Activated naive CD4-positive, alpha-beta T cell treated with anti-CD3 and anti-CD28 coated beads, Interleukin-2, amount 50 U/mL, for 16 hours (primary cell): ENCODE measurements around the gene OR4D11.
"Not testable (repeated sequence)": the region's sequence is repeated elsewhere in the genome, so short reads cannot be mapped to it uniquely, and the experiment has no call there.

Source experiments
- DNase-seq: peaks from one replicate; pipeline ENCODE4 v3.0.0-alpha.2; 2020

Gene OR4D11

DNA sequence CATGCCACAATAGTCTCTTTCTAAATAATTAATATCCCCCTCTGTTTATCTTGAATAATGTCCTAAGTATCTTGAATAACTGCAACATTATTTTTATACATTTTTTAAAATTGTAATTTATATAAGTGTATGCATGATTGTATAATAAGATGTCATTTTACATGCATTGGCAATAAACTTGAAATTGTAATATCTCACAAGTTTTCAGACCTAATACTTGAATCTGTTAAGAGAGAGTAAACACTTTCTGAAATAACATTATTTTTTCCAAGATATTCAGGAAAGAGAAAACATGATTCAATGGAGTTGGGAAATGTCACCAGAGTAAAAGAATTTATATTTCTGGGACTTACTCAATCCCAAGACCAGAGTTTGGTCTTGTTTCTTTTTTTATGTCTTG lies at the start of gene OR4D11:
Gene OR4D11 (plus strand): TSS at position 301 of the 400 bp plus-strand sequence. CDS start 0 bp downstream, at position 301.
- DNase-seq = no peak

DNA sequence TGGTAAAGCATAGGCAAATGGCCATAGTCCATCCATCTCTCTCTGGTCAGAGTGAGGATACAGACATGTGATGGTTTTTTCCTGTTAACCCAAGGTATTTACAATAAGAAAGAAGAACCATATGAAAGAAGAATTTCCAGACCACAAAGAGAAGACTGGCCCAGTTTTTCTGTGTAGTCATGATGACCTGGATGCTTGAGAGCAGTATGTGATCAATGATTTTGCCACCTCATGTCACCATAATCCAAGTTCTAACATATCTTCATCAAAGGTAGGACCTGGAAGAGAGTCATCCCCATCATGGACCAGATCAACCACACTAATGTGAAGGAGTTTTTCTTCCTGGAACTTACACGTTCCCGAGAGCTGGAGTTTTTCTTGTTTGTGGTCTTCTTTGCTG lies 46.7 kb upstream of the OR4D11 start, which contains the start of gene OR4D6:
Gene OR4D6 (plus strand): TSS at position 301 of the 400 bp plus-strand sequence. CDS start 0 bp downstream, at position 301.
- DNase-seq = no peak

DNA sequence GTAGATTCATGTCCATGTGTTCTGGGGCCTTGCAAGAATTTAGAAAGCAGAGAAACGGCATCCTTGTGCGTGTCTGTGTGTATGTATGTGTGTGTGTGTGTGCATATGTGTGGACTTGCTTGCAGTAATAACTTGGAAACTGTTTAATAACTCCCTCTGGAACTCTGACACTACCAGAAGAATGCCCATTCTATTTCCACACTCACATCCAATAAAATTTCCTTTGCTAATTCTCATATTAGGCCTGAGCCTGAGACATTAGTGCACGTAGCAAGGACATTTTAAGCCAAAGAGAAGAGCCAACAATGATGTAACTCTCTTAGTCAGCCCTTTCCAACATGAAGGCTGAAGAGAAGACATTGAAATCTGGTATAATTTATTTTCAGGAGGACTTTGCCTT lies 43.5 kb upstream of the OR4D11 start:
- no peak for DNase-seq

DNA sequence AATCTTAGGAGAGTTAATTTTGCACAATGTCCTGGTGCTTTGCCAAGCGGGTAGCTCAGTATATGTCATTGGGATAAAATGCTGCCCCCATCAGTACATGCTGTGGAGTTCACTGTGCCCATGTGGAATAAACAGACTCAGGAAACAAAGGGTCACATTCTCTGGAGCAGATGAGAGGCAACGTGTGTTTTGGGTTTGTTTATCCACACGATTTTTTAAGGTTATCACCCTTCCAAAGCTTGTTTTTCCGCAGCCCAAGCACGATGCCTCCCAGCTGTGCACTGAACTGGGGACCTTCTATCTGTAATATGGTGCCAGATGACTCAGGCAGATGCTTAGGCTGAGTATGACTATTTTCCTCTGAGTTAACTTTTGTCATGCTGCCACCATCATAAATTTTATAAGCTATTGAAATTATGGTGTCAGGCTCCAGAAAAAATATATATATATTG lies 40.2 kb upstream of the OR4D11 start:
- DNase-seq = no peak

DNA sequence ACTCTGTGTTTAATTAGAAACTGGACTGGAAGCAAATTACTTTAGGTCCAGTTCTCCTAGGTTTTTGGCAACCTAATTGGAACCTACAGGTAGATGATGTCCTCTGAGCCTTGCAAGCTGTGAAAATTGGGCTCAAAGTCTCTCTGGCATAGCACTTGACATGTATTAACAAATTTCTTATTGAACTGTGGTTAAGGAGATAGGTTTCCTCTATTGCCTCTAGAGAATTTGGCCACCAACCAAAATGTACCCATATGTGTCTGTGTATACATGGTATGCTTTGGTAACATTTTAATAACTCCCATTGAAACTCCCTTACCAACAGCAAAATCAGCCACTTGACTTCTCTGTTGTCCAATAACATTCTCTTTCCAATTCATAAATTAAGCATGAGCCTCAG lies 30.4 kb upstream of the OR4D11 start, which contains the start of gene OR4D10:
Gene OR4D10 (plus strand): TSS at position 301 of the 400 bp plus-strand sequence. CDS start 4,115 bp downstream, outside the sequence.
- DNase-seq = no peak

DNA sequence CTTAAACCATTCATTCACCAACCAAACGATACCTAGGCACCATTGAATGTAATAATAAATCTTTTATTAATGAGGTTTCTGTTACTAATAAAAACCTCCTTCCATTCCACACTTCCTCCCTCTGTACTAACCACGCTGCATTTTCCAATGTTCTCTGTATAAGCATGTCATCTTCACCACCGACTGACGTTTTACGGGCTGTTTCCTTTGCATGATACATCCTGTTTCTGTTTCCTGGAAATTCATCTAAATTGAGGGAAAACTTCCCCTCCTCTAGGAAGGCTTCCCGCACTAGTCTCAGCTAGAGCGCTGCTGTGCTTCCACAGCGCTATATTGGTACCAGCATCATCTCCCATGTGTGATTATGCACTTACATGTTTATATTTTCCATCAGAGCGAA lies 28.2 kb upstream of the OR4D11 start:
- no peak for DNase-seq

DNA sequence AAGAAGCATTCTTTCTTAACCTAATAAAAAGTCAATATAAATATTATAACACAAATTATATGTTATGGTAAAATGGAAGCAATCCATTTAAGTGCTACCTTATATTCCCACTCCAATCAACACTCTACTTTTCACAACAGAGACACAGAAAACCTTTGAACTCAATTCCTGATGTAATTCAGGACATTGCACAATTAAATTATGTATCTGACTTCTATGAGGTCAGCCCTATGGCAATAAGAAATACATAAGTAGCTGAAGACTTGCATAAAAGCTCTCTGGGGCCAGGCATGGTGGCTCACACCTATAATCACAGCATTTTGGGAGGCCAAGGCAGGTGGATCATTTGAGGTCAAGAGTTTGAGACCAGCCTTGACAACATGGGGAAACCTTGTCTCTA lies 23.5 kb upstream of the OR4D11 start:
- DNase-seq = no peak

DNA sequence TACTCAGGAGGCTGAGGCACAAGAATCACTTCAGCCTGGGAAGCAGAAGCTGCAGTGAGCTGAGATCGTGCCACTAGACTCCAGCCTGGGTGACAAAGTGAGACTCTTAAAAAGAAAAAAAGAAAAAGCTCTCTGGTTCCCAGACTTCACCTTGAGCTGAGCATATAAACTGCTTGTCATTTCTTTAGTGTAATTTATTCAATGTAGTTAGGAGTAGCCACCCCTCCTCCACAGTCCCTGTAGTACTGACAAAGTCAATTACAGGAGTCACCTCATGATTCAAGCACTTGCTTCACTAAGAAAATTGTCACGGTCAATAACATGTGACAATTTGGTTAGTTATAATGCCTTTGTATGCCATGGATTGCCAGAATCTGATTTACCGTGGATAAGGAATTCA lies 23.0 kb upstream of the OR4D11 start:
- no peak for DNase-seq

DNA sequence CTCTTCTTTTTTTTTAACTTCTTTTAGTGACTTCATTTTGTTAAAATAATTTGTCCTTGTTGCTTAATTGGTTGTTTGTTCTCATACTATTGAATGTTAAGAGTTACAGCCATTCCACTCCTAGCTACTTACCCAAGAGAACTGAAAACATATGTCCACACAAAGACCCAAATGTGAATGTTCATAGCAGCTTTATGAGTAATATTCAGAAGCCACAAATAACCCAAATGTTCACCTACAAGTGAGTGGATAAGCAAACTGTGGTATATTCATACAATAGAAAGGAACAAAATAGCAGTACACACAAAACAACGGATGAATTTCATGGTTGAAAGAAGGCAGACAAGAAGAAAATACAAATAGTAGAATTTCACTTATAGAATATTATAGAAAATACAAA lies 1.4 kb upstream of the OR4D11 start:
- no peak for DNase-seq

DNA sequence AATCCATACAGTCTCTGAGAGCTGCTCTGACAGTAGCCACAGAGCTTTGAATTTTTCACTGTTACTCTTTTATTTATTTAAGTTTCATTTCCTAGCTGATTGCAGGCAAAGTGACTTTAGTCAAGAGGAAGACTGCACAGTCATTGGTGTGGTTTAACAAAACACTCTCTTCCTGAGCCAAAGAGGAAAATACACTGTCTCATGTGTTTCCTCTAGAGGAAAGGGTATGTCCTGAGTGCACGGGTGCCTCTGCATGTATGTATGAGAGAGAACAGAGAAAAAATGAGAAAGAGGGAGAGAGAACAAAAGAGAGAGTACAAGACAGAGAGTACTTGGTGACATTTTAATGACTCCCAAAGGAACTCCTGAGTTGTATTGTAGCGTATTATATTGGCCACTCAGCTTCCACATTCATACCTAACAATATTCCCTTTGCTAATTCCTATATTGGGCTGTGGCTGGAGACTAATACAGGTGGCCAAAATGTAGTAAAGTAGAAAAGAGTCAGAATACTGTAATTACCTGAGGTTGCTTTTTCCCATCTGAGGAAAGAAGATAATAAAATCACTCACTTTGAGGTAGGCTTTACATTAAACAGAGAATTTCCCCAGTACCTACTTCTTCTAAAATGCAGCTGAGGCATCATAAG lies 7.7 kb downstream of the OR4D11 start, which contains the start of gene OR4D9:
Gene OR4D9 (plus strand): TSS at position 599 of the 649 bp plus-strand sequence. CDS start 3,374 bp downstream, outside the sequence.
- DNase-seq = no peak

DNA sequence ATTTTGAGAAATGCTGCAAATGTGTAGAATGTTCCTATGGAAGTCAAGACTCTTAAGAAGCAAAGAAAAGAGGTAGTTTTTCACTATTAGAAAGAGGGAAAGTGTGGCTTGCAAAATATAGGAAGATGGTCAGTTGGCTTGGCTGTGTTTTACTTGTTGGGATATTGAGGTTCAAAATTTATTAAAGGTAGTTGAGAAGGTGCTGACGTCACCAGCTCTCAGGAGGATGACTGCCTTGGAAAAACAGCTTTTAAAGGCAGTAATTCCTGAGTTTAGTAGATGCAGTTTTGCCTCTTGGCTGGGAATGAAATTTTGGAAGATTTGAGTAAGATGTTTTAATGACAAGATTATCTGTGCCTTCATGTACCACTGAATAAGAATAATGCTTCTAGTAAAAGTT lies 8.3 kb downstream of the OR4D11 start:
- no peak for DNase-seq

DNA sequence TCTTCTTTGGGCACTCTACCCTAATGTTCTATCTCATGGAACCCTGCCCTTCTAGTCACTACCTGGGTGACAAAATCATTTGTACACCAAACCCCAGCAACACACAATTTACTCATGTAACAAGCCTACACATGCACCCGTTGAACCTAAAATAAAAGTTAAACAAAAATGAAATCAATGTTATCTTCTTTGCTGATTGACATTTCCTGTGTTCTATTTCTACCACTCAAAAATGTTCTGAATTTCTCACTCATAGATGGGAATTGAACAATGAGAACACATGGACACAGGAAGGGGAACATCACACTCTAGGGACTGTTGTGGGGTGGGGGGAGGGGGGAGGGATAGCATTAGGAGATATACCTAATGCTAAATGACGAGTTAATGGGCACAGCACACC lies 16.8 kb downstream of the OR4D11 start:
- DNase-seq = not testable (repeated sequence)

DNA sequence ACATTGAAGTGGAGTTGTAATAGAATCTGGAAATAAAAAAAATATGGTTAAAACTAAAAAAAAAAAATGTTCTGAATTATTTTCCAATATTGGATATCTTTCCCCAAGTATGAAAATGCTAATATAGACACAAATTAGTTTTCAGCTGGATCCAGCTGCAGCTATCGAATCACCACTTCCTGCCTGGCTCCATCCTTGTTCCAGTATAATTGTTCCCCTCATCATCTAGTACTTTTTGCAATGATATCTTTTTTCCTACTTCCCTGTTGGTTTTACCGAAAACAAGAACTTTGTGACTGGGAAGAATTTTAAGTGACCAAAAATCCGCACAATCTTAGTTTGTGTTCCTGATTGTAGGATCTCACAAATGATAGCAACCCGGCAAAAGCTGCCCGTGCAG lies 17.4 kb downstream of the OR4D11 start:
- DNase-seq = no peak

DNA sequence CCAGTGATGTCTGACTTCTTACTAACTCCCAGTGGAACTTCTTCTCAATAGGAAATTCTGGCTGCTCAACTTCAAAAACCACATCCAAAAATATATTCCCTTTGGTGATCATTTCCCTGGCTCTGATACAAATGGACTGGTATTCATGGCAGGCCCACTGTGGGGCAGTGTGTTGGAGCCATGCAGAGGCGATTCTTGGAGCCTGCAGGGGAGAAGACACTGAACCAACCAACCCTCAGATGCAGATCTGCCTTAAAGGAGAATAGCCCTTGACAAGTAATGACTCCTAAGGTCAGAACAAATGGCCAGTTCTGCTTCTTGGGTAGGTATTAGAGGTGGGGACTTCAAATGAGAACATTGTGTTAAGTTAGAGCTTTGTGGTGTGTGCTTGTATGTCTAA lies 20.2 kb downstream of the OR4D11 start:
- DNase-seq = no peak

DNA sequence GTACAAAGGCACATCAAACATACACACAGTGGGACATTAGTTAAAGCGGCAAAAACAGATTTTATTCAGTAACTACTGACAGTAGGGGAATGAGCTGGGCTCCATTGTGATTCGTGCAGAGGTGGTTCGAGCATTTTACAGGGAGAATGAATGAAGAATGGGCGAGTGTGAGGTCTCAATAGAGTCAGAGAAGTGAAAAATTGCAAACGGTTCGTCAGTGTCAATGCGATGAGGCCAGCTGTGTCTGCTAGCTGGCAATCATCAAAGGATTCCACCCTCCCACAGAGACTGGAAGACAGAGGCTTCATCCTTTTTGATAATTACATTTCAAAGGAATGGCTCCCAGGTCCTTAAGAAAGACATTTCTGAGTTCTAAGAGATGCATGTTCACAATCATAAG lies 25.3 kb downstream of the OR4D11 start:
- no peak for DNase-seq

DNA sequence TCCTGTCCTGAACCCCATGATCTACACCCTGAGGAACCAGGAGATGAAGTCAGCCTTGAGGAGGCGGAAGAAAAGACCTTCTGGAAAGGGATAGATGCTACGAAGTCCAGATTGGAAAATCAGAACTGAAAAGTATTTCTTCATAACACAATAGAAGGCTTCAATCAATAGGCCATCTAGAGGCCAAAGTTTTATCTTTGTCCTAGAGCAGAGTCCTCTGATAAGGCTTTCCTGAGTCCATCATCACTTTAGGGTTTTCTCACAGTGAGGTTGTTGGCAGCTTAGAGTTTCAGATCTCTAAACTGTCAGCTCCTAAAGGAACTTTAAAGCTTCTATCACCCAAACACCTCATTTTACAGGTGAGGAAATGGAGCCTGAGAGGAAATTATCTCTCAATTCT lies 29.2 kb downstream of the OR4D11 start:
- DNase-seq = no peak

DNA sequence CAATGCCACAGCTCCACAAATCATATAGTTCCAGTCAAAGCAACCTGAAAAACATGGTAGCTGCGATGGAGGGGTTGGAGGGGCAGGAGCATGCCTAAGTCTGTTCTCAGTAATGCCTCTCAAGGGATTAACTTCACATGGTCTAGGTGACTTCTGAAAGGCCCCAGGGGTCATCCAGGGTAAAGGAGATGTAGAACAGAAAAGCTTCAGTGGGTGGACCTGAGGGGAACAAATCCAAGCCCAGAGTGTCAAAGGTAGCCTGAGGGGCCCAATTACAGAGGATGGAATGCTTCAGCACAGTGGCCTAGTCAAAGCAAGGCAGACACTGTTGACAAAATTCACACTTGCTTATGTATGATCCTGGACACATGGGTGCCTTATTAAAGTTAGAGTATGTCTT lies 31.3 kb downstream of the OR4D11 start:
- DNase-seq = no peak

DNA sequence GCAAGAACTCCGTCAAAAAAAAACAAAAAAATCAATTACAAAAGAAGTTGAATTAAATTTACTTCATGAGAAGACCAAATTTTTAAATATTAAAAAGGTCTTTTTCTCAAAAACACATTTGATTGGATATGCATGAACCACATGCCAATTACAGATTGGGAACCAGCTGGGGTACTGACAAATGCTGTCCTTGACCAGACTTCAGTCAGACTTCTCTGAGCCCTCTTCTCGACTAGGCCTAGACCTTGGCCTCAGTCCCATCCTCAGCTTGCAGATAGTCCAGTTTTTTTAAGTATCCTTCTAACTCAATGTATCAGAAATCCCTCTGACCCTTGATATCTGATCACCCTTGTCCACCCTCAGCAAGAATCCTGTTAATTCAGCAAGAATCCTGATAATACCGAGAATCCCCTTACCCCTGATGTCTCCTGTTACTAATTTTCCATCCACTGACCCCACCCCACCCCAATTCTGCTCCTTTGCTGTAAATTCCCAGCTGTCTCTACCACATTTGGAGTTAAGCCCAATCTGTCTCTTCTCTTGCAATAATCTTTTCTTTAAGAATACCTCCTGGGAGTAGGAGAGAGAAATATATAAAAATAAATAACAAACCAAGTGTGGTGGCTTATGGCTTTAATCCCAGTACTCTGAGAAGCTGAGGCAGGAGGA lies 38.9 kb downstream of the OR4D11 start:
- no peak for DNase-seq

DNA sequence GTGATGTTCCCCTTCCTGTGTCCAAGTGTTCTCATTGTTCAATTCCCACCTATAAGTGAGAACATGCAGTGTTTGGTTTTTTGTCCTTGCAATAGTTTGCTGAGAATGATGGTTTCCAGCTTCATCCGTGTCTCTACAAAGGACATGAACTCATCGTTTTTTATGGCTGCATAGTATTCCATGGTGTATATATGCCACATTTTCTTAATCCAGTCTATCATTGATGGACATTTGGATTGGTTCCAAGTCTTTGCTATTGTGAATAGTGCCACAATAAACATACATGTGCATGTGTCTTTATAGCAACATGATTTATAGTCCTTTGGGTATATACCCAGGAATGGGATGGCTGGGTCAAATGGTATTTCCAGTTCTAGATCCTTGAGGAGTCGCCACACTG lies 40.3 kb downstream of the OR4D11 start:
- DNase-seq = not testable (repeated sequence)

DNA sequence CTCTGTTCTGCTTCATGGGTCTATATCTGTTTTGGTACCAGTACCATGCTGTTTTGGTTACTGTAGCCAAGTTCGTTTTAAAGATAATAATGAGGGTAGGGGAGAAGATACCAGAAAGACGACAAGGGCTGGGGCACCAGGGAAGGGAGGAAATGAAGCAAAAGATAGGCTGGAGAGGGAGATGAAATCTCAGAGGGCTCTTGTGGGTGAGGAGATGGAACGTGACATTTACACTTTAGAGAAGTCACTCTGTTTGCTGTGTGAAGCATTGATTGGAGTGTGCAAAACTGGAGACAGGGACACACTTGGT lies 41.4 kb downstream of the OR4D11 start:
- DNase-seq = no peak

DNA sequence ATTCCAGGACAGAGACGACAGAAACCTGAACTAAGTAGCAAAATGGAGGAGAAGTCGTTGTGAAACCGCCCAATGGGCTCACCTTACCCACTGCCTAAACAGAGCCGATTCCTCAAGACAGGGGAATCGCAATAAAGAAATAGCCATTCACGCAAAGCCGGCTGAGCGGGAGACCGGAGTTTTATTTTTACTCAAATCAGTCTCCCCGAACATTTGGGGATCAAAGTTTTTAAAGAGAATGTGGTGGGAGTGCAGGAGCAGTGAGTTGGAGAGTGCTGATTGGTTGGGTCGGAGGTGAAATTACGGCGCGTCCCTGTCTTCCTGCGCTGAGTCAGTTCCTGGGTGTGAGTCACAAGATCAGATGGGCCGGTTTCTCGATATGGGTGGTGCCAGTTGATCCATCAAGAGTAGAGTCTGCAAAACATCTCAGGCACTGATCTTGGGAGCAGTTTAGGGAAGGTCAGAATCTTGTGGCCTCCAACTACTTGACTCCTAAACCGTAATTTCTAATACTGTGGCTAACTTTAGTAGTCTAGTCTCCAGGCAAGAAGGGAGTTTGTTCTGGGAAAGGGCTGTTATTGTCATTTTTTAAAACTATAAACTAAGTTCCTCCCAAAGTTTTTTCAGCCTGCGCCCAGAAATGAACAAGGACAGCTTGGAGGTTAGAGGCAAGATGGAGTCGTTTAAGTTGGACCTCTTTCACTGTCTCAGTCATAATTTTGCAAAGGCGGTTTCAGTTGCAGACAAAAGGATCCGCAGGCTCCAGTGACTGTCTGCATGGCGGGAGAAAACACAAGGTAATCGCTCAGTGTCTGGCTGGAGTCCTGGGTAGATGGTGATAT lies 42.0 kb downstream of the OR4D11 start:
- DNase-seq = no peak

DNA sequence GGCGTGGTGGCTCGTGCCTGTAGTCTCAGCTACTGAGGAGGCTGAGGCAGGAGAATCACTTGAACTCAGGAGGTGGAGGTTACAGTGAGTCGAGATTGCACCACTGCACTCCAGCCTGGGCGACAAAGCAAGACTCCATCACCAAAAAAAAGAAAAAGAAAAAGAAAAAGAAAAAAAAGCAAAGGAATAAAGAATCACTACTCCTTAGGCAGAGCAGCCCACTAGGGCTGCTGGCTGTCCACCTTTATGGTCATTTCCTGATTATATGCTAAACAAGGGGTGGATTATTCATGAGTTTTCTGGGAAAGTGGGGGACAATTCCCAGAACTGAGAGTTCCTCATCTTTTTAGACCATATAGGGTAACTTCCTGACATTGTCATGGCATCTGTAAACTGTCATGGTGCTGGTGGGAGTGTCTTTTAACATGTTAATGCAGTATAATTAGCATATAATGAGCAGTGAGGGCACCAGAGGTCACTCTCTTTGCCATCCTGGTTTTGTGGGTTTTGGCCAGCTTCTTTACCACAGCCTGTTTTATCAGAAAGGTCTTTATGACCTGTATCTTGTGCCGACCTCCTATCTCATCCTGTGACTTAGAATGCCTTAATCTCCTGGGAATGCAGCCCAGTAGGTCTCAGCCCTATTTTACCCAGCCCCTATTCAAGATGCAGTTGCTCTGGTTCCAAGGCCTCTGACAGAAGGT lies 44.4 kb downstream of the OR4D11 start:
- DNase-seq = not testable (repeated sequence)

DNA sequence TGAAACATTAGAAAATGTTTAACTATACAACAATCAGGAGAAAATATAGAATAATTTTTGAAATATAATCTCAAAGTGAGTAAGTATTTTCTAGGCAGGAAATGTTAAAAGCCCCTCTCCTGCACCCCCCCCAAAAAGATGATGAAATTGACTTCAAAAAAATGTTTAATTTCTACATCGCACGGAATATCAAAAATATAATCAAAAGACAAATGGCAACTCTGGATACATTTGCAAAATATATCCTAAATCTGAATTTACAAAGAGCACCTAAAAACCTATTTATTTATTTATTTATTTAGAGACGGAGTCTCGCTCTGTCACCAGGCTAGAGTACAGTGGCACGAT lies 44.9 kb downstream of the OR4D11 start:
- no peak for DNase-seq
